Activated CD4-positive, alpha-beta T cell treated with anti-CD3 and anti-CD28 coated beads, Interleukin-2, amount 50 U/mL, for 48 hours (primary cell): ENCODE data around the gene TMEM187.
"Not testable (repeated sequence)": the region's sequence is repeated elsewhere in the genome, so short reads cannot be mapped to it uniquely, and the experiment has no call there.

Experiments
- DNase-seq, 2 experiments: peaks; one replicate each; pipeline ENCODE4 v3.0.0-alpha.2; 2020

Gene TMEM187

GRCh38 chrX:153973127-153974002, 811 bp downstream of the TMEM187 start:
- DNase-seq, result no peak

- no peak for DNase-seq
Observed at GRCh38 chrX:153974003-153974725, 1.6 kb downstream of the TMEM187 start.

- DNase-seq, result no peak
Observed at GRCh38 chrX:153974726-153975286, 2.3 kb downstream of the TMEM187 start.

GRCh38 chrX:153980394-153980793, 7.8 kb downstream of the TMEM187 start:
- DNase-seq, result peak in 1 of 2 experiments; percentile 35

GRCh38 chrX:153981231-153981630, 8.7 kb downstream of the TMEM187 start:
- no peak for DNase-seq

GRCh38 chrX:153981771-153982533, 9.4 kb downstream of the TMEM187 start:
- peak; percentile 72 to 80 for DNase-seq

GRCh38 chrX:153983321-153983801, 10.8 kb downstream of the TMEM187 start:
- DNase-seq, result peak in 1 of 2 experiments; percentile 21

- DNase-seq, result peak in 1 of 2 experiments; percentile 64
Observed at GRCh38 chrX:153984351-153985178, 12.0 kb downstream of the TMEM187 start.

GRCh38 chrX:153988493-153988892, 15.9 kb downstream of the TMEM187 start:
- DNase-seq, result no peak

- DNase-seq, result no peak
Observed at GRCh38 chrX:153989973-153990655, 17.6 kb downstream of the TMEM187 start.

GRCh38 chrX:153991013-153991580, 18.5 kb downstream of the TMEM187 start:
- DNase-seq, result no peak

- no peak for DNase-seq
Observed at GRCh38 chrX:153992180-153992579, 19.6 kb downstream of the TMEM187 start.

GRCh38 chrX:153993079-153993478, 20.5 kb downstream of the TMEM187 start:
- no peak for DNase-seq

GRCh38 chrX:153993978-153994377, 21.4 kb downstream of the TMEM187 start:
- no peak for DNase-seq

GRCh38 chrX:153994398-153994797, 21.8 kb downstream of the TMEM187 start:
- not testable (repeated sequence) for DNase-seq

- DNase-seq, result no peak
Observed at GRCh38 chrX:153995504-153995903, 22.9 kb downstream of the TMEM187 start.

- DNase-seq, result no peak
Observed at GRCh38 chrX:153999359-154000037, 26.9 kb downstream of the TMEM187 start.

GRCh38 chrX:154000051-154000450, 27.5 kb downstream of the TMEM187 start:
- no peak for DNase-seq

- DNase-seq, result peak; percentile 48 to 59
Observed at GRCh38 chrX:154002215-154002719, 29.7 kb downstream of the TMEM187 start.

GRCh38 chrX:154004315-154004714, 31.8 kb downstream of the TMEM187 start:
- DNase-seq, result no peak
